ENCODE measurements around the gene NADSYN1.
"Not testable (repeated sequence)": the region's sequence is repeated elsewhere in the genome, so short reads cannot be mapped to it uniquely, and the experiment has no call there.

NADSYN1 gene

DNA sequence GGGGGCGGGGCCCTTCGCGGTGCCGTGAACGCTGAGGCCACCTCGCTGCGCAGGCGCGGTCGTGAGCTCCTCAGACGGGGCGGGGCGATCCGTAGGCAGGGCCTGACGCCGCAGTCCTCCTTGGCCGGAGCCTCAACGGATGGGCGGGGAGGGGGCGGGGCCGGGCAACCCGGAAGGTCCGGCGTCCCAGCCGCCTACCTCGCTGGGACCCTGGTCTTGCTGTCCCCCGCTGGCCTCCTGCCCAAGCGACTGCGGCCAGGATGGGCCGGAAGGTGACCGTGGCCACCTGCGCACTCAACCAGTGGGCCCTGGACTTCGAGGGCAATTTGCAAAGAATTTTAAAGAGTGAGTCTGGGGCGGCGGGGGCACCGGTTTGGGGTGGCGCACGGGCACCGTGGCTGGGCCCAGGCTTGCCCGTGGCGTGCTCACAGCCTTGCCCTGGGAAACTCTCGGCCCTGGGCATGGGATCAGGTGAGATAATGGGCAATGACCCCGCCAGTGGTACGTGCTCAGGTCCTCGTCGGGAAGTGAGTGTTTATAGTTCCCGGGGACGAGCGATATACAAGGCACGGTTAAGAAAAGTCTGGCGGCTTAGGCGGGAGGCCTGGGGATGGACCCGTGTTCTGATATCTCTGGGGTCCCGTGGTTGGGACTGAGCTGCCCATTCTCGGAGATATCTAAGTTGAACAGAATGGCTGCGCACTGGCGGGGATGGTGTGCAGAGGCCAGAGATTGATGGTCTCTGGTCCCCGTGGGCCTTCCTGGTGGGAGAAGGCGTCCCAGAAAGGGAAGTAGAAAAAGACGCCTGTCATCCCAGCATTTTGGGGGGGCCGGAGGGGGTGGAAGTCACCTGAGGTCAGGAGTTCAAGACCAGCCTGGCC lies at the start of gene NADSYN1:
NADSYN1 (plus strand) TSS at position 167 of the 881 bp plus-strand sequence; CDS start at position 261, 94 bp downstream.
- peak; percentile 83 to 92 for DNase-seq (ENCODE audit: low read depth in 2 of 2, low spot score in 1 of 2)

DNA sequence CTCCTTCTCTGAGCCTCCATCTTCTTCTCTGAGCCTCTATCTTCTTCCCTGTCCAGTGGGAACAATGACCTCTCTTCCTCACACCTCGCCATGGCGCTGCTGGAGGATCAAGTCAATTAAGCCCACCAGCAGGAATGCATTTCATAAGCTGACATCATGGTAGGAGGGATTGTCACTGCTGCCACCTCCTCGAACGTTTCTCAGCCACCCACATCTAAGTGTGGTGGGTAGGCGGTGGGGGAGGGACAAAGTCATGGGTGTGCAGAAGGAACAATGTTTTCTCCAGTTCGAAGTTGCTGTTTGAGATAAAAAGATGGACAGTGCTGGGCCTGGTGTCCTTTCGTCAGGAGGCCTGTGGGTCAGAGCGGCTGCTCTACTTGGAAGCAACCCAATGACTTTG lies 48.8 kb upstream of the NADSYN1 start:
- DNase-seq (ENCODE audit: low read depth in 2 of 2, low spot score in 1 of 2), result no peak

DNA sequence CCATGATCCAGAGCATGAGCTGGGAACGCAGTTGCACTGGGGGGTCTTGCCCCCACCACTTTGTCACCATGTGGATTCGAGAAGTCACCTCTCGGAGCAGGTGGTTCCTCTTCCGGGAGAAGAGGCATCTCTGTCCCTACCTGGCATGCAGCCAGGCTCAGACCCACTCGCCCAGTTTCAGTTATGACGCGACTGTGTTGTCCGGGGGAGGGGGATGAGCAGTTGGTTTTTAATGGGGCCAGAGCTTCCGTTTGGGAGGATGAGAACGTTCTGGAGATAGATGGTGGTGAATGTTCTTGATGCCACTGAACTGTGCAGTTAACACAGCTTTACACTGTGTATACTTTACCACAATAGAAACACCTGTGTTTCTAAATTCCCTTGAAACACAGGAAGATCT lies 46.3 kb upstream of the NADSYN1 start:
- no peak for DNase-seq (ENCODE audit: low read depth in 2 of 2, low spot score in 1 of 2)

DNA sequence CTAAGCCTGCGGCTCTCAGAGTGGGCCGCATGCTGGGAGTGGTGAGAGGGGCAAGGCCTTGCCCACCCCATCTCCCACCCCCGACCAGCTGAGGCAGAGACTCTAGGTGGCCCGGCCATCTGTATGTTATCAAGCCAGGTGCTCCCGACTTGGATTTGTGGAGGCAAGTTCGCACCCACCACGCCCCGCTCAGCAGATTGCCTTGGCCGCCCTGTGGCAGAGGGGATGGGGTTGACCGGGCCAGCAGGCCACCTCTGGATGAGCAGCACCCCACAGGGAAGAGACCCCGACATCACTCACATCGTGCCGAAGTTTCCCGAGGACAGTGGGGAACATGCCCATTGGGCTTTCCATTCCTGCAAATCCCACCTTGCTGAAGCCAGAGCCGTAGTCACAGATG lies 45.6 kb upstream of the NADSYN1 start:
- no peak for DNase-seq (ENCODE audit: low read depth in 2 of 2, low spot score in 1 of 2)

DNA sequence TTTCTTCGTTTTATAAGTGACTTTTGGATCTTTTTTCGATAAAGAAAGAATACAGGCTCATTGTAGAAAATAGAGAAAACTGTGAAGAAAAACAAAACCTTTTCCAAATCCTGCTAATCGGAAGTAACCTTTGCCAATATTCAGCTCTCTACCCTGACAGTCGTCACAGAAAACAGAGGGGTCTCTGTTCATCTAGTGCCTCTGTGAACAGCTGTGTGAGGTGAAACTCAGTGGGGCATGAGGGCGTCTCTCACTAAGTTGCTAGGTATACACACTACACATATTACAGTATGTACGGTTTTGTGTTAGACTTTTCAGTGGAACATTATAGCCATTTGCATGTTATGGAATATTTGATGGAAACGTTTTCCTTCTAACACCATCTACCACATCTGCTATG lies 44.2 kb upstream of the NADSYN1 start:
- no peak for DNase-seq (ENCODE audit: low read depth in 2 of 2, low spot score in 1 of 2)

DNA sequence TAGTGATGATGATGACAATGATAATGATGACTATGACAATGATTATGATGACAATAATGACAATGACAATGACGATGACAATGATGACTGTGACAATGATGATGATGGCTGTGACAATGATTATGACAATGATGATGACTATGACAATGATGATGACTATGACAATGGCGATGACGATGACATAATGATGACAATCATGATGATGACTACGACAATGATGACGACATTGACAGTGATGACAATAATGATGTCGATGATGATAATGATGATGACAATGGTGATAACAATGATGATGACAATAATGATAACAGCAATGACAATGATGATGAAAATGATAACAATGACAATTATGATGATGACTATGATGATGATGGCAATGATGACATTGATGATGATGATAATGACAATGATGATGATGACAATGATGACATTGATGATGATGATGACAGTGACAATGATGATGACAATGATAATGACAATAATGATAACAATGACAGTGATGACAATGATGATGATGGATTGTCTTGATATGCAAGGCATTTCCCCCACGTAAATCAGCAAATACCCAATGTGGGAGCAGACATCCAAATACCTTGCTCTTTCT lies 42.5 kb upstream of the NADSYN1 start:
- DNase-seq (ENCODE audit: low read depth in 2 of 2, low spot score in 1 of 2), result no peak

DNA sequence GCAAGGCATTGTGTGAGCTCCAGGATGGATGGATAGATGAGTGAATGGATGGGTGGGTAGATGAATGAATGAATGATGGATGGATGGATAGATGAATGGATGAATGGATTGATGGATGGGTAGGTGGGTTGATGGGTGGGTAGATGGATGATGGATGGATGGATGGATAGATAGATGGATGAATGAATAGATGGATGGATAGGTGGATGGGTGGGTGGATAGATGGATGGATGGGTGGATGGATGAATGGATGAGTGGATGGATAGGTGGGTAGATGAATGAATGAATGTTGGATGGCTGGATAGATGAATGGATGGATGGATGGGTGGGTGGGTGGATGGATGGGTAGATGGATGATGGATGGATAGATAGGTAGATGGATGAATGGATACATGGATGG lies 38.4 kb upstream of the NADSYN1 start:
- DNase-seq (ENCODE audit: low read depth in 2 of 2, low spot score in 1 of 2), result no peak

DNA sequence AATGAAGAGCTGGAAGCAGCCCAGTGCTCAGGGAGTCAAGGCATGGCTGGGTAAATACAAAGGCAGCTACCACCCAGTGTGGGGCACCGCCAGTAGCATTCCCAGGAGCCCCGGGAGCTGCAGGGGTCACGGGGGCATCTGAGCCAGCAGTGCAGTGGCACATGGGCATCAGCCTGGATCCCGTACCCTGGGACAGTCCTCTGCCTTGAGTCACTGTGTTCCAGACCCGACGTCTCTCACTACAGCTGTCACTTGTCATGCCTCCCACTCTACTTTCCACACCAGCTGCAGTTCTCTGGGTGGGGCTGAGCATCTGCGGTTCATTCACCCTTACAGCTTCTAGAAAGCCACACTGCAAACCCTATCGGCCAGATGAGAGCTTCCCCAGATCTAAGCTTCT lies 34.4 kb upstream of the NADSYN1 start:
- DNase-seq (ENCODE audit: low read depth in 2 of 2, low spot score in 1 of 2), result no peak

DNA sequence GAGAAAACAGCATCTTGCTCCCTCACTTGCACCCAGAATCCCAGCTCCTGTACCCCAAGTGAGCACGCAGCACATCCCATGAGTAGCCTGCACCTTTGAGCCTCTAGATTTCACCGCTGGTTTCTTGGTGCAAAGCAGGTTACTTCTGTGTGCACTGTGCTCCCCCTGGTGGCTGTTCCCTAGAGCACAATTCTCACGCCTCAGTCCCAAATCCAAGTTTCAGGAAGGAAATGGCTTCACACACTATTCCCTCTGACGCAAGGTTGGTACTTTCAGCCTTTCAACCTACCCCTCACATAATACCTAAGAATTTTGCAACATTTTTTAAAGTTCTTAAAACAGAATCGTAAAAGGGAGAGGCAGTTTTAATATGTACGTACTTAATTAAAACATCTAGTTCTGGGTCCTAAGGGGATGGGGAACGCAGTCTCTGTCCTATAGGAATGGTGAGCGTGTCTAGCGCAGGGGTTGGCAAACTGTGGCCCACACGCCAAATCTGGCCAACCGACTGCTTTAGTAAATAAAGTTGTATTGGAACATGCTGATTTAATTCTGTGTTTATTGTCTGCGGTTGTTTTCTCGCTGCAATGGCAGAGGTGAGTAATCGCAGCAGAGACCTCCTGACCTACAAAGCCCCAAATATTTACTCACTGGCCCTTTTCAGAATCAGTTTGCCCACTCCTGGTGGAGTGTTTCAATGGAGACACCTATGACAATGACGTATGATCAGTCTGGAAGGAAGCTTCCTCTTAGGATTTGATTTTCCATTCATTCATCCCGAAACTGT lies 32.4 kb upstream of the NADSYN1 start:
- DNase-seq (ENCODE audit: low read depth in 2 of 2, low spot score in 1 of 2), result no peak

DNA sequence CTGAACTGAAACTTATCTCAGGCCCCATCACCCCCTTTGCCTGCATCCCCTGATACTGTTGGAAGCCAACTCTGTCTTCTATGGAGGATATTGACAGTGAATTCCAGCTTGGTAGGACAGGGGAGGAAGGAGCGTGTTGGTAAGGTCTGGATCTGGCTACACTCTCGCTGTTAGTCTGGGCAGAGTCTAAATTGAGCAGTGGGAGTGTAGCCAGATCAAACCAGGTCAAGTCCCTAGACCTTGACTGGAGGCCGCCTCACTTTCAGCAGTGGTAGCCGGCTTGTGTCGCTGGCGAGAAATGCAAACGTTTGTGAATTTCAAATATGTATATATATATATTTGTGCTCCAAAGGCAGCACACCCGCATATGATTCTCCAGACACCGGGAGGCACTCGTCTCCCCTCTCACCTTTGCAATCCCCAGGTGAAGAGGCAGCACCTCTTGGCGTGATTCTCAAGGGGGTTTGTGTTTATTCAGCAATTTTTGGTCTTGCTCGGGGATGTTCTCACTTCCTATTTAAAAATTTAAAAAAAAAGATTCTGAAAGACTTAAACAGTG lies 31.5 kb upstream of the NADSYN1 start:
- DNase-seq (ENCODE audit: low read depth in 2 of 2, low spot score in 1 of 2), result no peak

DNA sequence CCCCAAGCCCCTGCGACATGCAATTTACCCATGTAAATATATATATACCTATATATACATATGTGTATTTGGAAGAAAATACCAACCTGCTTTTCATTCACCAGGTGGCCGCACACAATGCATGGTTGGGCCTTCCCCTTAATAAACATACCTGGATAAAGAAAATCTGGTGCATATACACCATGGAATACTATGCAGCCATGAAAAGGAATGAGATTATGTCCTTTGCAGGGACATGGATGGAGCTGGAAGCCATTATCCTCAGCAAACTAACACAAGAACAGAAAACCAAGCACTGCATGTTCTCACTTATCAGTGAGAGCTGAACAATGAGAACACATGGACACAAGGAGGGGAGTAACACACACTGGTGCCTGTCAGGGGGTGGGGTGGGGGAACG lies 30.7 kb upstream of the NADSYN1 start:
- not testable (repeated sequence) for DNase-seq (ENCODE audit: low read depth in 2 of 2, low spot score in 1 of 2)

DNA sequence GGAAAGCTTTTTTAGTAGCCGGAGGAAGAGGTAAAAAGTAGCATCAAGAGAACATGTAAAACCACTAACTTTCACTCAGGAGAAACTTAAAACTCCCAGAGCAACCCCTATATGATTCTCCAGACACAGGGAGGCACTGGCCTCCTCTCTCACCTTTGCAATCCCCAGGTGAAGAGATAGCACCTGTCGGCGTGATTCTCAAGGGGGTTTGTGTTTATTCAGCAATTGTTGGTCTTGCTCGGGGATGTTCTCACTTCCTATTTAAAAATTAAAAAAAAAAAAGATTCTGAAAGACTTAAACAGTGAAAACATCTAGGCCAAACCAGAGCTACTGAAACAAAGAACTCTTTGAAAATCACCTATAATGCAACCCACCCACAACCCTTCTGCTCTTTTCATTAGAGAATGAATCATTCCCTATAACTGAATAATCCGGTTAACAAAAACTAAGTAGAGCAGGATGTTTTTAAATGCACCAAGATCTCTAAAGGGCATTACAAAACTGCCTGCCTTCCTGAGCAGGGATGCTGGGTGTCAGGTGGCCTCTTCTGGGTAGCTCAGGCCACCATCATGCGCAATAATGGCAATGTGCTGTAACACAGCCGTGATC lies 29.7 kb upstream of the NADSYN1 start:
- no peak for DNase-seq (ENCODE audit: low read depth in 2 of 2, low spot score in 1 of 2)

DNA sequence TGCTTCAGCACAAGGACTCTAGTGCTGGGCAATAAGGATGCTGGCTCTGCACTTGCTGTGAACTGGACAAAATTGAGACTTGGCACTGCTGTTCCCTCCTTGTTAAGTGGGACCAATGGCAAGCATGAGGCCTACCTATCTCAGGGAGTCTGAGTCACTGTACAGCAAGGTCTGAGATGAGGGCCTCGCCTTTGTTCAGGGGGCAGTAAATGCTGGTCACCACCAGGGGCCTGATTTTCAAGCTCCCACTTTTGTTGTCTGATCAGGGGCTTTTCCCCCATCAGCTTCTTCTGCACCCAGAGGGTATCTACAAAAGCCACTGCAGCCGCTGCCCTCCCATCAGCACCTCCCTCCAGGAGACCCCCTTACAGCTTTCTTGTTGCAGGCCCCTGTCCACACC lies 27.6 kb upstream of the NADSYN1 start:
- DNase-seq (ENCODE audit: low read depth in 2 of 2, low spot score in 1 of 2), result no peak

DNA sequence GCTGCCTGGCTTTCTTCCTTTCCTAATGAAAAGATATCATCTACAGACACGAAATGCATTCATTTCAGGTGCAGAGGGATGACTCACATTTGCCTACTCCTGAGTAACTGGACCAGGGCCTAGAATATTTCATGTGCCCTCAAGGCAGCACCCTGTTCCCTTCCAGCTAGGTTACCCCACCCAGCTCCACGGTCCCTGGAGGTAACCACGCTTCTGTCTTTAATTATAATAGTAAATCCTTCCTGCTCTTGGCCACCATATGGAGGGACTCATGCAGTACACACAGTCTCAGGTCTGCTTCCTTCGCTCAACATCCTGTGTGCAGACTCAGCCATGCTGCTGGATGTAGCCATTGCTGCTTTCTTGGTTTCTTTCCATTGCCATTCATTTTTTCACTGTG lies 27.1 kb upstream of the NADSYN1 start:
- no peak for DNase-seq (ENCODE audit: low read depth in 2 of 2, low spot score in 1 of 2)

DNA sequence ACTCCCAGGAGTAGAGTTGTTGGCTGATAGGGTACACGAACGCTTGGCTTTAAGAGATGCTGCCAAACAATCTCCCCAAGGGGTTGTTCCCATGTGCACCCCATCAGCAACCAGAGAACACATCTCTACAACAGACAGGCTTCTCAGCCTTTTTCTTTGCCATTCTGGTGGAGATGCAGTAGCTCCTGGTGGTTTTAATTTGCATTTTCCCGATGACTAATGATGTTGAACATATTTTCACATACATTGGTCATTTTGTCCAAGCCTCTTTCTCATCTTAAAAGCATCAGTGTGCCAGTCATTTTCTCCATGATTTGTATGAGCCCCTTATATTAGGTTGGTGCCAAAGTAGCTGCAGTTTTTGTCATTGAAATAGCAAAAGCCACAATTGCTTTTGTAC lies 26.6 kb upstream of the NADSYN1 start:
- DNase-seq (ENCODE audit: low read depth in 2 of 2, low spot score in 1 of 2), result no peak

DNA sequence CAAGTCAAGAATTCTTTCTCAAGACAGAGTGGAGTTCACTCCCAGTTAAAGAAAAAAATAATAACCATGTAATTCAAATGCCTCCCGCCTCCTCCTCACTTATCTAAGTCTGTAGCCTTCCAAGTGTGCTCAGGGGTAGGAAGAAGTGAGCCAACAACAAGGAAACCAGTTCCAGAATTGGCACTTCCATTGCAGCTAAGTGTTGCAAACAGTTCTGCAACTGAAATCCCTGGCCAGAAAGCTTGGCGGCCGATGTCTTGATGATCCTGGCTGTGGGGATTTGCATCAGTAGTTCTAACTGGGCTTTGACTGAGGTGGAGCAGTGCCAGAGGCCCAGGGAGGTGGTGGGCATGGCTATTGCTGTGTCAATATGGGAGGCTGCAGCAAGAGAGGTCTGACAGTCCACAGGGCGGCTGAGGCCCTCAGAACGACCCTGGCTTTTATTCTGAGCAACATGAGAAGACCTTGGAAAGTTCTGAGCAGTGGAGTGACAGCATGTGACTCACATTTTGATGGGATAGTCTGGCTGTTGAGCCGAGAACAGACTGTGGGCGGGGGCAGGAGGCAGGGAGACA lies 24.1 kb upstream of the NADSYN1 start:
- DNase-seq (ENCODE audit: low read depth in 2 of 2, low spot score in 1 of 2), result no peak

DNA sequence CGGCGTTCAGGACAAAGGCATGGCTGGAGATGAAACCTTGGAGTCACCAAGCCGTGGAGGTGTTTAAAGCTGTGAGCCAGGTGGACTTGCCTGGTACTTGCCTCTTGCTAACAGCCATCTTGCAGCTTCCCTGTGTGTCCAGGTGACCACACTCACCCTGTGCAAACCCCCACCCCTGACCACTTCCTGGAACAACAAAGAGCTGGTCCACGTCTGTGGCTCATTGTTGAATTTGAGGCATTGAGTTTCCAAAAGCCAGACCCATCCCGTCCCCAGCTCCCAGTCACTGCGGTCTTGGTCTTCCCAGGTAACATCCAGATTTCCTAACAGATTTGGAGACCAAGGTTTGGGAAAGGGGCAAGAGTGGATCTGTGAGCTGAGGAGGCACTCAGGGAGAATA lies 23.3 kb upstream of the NADSYN1 start:
- DNase-seq (ENCODE audit: low read depth in 2 of 2, low spot score in 1 of 2), result no peak

DNA sequence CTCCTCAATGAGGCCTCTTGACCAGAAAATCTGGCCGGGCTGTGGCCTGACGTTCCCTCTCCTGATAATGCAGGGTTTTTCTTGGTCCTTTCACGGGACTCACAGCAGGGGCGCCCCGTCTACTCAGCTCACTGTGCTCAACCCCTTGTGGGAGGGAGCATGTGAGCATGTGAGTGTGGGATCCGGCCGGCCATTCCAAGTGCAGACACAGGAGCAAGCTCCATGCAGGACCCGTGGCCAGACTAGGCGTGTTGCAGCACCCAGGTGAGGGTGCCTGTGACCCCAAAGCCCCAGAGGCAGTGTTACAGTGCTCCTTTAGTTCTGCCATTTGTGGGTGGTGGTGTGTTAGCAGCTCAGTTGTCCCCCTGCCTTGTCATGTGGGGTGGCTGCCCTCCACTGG lies 22.8 kb upstream of the NADSYN1 start:
- no peak for DNase-seq (ENCODE audit: low read depth in 2 of 2, low spot score in 1 of 2)

DNA sequence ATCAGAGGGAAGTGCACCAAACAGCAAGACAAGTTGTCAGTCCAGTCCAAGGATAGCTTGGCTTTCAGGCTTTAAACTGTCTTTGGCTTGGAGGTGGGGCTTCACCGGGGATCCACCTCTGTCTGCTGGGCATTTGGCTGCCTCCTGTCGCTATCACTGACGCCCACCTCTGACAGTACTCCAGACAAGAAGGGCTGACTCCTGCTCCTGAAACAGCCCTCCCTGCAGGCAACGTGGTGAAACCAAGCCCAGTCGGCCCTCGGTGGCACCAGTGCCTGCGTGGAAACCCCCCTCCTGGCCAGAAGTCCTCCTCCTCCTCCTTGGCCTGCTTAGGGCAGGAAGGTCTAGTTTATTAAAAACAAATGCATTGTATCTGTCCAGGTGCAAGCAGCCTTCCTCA lies 21.7 kb upstream of the NADSYN1 start:
- DNase-seq (ENCODE audit: low read depth in 2 of 2, low spot score in 1 of 2), result no peak

DNA sequence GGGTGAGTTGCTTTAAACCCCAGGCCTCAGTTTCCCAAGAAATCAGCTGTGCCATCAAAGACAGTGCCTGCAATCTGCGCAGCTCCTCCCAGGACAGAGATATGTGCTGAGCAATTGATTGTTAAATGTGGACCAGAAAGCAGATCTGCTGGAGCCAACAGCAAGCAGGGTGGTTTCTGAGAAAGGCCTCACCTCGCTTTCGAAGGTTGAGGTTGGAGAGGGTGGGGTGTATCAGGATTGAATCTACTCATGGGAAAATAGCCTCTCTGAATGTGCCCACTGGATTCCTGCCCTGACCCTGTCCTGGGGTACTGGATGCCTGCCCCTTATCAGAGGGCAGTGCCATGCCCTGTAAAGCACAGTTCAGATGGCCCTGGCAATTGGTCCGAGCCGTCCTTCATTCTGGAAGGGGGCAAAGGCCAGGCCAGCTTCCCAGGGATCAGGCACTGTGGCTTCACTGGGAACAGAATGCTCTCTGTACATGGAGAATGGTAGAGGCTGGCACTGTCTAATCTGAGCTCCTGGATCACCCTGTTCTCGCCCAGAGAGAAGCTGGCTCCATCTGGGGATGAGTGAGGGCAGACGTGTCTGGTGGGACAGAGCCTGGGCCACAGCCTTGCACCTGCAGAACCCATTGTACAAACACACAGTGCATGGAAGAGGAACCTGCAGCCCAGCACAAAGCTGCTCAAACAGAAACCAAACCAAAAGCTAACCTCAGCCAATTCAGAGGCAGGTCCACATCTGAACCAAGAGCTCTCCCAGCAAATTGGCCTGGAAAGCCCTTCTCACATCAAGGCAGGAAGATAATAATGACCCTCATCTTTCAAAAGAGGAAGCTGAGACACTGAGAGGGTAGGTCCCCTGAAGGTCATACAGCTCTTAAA lies 20.0 kb upstream of the NADSYN1 start:
- DNase-seq (ENCODE audit: low read depth in 2 of 2, low spot score in 1 of 2), result no peak
